ENCODE results near the gene SNX4.

SNX4 gene

DNA sequence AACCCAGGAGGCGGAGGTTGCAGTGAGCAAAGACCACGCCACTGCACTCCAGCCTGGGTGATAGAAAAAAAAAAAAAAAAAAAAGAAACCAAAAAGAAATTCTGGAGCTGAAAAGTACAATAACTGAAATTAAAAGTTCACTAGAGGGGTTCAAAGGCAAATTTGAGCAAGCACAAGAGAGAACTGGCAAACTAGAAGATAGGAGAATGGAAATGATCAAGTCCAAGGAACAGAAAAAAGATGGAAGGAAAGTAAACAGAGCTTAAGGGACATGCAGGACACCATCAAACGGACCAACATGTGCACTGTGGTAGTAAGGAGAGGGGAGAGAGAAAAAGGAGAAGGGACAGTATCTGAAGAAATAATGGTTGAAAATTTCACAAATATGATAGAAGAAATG, 12.9 kb downstream of the SNX4 start:
- DNase-seq: no peak
- no peak for TF ChIP-seq EZH2 (IDR thresholded peaks at IDR 0.05; ENCODE audit: borderline replicate concordance, low read depth, low read length, severe bottlenecking)
- TF ChIP-seq, protein P1, sequence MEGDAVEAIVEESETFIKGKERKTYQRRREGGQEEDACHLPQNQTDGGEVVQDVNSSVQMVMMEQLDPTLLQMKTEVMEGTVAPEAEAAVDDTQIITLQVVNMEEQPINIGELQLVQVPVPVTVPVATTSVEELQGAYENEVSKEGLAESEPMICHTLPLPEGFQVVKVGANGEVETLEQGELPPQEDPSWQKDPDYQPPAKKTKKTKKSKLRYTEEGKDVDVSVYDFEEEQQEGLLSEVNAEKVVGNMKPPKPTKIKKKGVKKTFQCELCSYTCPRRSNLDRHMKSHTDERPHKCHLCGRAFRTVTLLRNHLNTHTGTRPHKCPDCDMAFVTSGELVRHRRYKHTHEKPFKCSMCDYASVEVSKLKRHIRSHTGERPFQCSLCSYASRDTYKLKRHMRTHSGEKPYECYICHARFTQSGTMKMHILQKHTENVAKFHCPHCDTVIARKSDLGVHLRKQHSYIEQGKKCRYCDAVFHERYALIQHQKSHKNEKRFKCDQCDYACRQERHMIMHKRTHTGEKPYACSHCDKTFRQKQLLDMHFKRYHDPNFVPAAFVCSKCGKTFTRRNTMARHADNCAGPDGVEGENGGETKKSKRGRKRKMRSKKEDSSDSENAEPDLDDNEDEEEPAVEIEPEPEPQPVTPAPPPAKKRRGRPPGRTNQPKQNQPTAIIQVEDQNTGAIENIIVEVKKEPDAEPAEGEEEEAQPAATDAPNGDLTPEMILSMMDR (IDR thresholded peaks at IDR 0.05; ENCODE audit: borderline replicate concordance, extremely low read depth, low read length, poor library complexity, severe bottlenecking): no peak
- Histone ChIP-seq H3K9me3 (ENCODE audit: insufficient read depth, low read length, severe bottlenecking) (no peaks in the 10 kb centered on the region), H2AFZ (ENCODE audit: low read depth, low read length) (no peak overlapping the region), H4K20me1 (ENCODE audit: insufficient read depth, low read length) (peaks cover 9% of the 10 kb centered on the region; the same call in 1 of the 2 replicates), H3K4me3 (ENCODE audit: low read depth in 1 of 2, low read length in 2 of 2) (no peak overlapping the region), H3K4me1 (ENCODE audit: insufficient read depth, low read length) (no peaks in the 10 kb centered on the region), H3K9ac (ENCODE audit: low read depth, low read length) (no peak overlapping the region), H3K79me2 (ENCODE audit: insufficient read depth, low read length) (peaks cover 67% of the 10 kb centered on the region), H3K4me2 (ENCODE audit: insufficient read depth, low read length) (no peak overlapping the region), H3K27me3 (ENCODE audit: insufficient read depth, low read length, poor library complexity) (no peaks in the 10 kb centered on the region), H3K27ac (ENCODE audit: low read length) (no peak overlapping the region), H3K36me3 (ENCODE audit: insufficient read depth, low read length) (peaks cover 50% of the 10 kb centered on the region)
- ATAC-seq (ENCODE audit: insufficient read depth, low read depth): no peak

GRCh38 chr3:125498630-125499029, 21.4 kb downstream of the SNX4 start:
- TF ChIP-seq, protein P1 (IDR thresholded peaks at IDR 0.05; ENCODE audit: borderline replicate concordance, extremely low read depth, low read length, poor library complexity, severe bottlenecking): no peak
- no peak for TF ChIP-seq EZH2 (IDR thresholded peaks at IDR 0.05; ENCODE audit: borderline replicate concordance, low read depth, low read length, severe bottlenecking)
- DNase-seq (no peak), ATAC-seq (ENCODE audit: insufficient read depth, low read depth) (no peak)
- Histone ChIP-seq H3K27ac (ENCODE audit: low read length) (no peak overlapping the region), H3K4me1 (ENCODE audit: insufficient read depth, low read length) (no peaks in the 10 kb centered on the region), H3K27me3 (ENCODE audit: insufficient read depth, low read length, poor library complexity) (no peaks in the 10 kb centered on the region), H3K79me2 (ENCODE audit: insufficient read depth, low read length) (peaks cover 6% of the 10 kb centered on the region; the same call in 1 of the 2 replicates), H3K36me3 (ENCODE audit: insufficient read depth, low read length) (peaks cover 62% of the 10 kb centered on the region), H3K4me3 (ENCODE audit: low read depth in 1 of 2, low read length in 2 of 2) (no peak overlapping the region), H2AFZ (ENCODE audit: low read depth, low read length) (no peak overlapping the region), H3K9me3 (ENCODE audit: insufficient read depth, low read length, severe bottlenecking) (no peaks in the 10 kb centered on the region), H4K20me1 (ENCODE audit: insufficient read depth, low read length) (no peaks in the 10 kb centered on the region), H3K4me2 (ENCODE audit: insufficient read depth, low read length) (no peak overlapping the region), H3K9ac (ENCODE audit: low read depth, low read length) (no peak overlapping the region)

DNA sequence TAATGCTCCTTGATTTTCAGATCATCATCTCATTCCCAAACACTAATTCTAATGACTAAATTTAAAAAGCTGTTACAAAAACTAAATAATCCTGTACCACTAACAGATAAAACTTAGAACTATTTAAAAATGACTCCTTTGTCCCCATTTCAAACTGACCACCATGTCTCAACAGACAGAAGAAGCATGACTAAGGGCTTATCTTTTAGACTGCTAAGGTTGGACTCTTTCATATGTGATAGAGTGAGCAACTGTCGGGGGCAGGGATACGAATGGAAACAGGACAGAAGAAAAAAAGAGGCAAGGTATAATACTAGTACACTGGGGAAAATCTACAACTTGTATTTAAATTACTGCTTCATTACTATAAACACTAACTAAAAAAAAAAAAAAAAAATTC, 23.3 kb downstream of the SNX4 start:
- Histone ChIP-seq H3K4me3 (ENCODE audit: low read depth in 1 of 2, low read length in 2 of 2) (no peak overlapping the region), H3K4me2 (ENCODE audit: insufficient read depth, low read length) (no peak overlapping the region), H3K27me3 (ENCODE audit: insufficient read depth, low read length, poor library complexity) (no peaks in the 10 kb centered on the region), H3K36me3 (ENCODE audit: insufficient read depth, low read length) (peaks cover 69% of the 10 kb centered on the region), H3K79me2 (ENCODE audit: insufficient read depth, low read length) (peaks cover 6% of the 10 kb centered on the region; the same call in 1 of the 2 replicates), H3K27ac (ENCODE audit: low read length) (no peak overlapping the region), H3K4me1 (ENCODE audit: insufficient read depth, low read length) (no peaks in the 10 kb centered on the region), H4K20me1 (ENCODE audit: insufficient read depth, low read length) (no peaks in the 10 kb centered on the region), H2AFZ (ENCODE audit: low read depth, low read length) (no peak overlapping the region), H3K9ac (ENCODE audit: low read depth, low read length) (no peak overlapping the region), H3K9me3 (ENCODE audit: insufficient read depth, low read length, severe bottlenecking) (no peaks in the 10 kb centered on the region)
- DNase-seq (no peak), ATAC-seq (ENCODE audit: insufficient read depth, low read depth) (no peak)
- no peak for TF ChIP-seq EZH2 (IDR thresholded peaks at IDR 0.05; ENCODE audit: borderline replicate concordance, low read depth, low read length, severe bottlenecking)
- TF ChIP-seq, protein P1 (IDR thresholded peaks at IDR 0.05; ENCODE audit: borderline replicate concordance, extremely low read depth, low read length, poor library complexity, severe bottlenecking): no peak

DNA sequence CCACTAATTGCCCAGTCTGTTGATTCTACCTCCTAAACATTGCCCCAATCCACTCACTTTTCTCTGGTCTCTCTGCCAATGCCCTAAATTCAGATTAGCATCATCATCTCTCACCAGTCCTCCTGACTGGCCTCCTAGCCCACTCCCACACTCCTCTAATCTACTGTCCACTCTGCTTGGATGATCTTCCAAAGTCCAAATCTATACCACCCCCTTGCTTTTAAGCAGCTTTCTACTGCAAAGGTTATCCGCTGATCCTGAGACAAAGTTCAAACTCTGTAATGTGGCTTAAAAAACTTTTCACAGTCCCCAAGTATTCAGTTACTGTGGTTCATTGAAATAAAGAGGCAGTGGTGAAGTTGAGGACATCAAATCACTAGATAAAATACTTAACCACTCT, 37.6 kb downstream of the SNX4 start:
- H3K79me2 ChIP-seq (ENCODE audit: insufficient read depth, low read length): 0 out of 2 replicates have a peak, but pooled peaks cover 4% of the 10 kb centered on the region
- no peak for DNase-seq
- ATAC-seq (ENCODE audit: insufficient read depth, low read depth): no peak
- no peak overlapping the region for H3K27ac ChIP-seq (ENCODE audit: low read length)
- no peak overlapping the region for H3K4me2 ChIP-seq (ENCODE audit: insufficient read depth, low read length)
- no peaks in the 10 kb centered on the region for H3K27me3 ChIP-seq (ENCODE audit: insufficient read depth, low read length, poor library complexity)
- no peak overlapping the region for H2AFZ ChIP-seq (ENCODE audit: low read depth, low read length)
- H3K9ac ChIP-seq (ENCODE audit: low read depth, low read length): no peak overlapping the region
- H3K9me3 ChIP-seq (ENCODE audit: insufficient read depth, low read length, severe bottlenecking): no peaks in the 10 kb centered on the region
- H4K20me1 ChIP-seq (ENCODE audit: insufficient read depth, low read length): no peaks in the 10 kb centered on the region
- no peaks in the 10 kb centered on the region for H3K4me1 ChIP-seq (ENCODE audit: insufficient read depth, low read length)
- no peak overlapping the region for H3K4me3 ChIP-seq (ENCODE audit: low read depth in 1 of 2, low read length in 2 of 2)
- TF ChIP-seq, protein P1 (IDR thresholded peaks at IDR 0.05; ENCODE audit: borderline replicate concordance, extremely low read depth, low read length, poor library complexity, severe bottlenecking): no peak
- TF ChIP-seq EZH2 (IDR thresholded peaks at IDR 0.05; ENCODE audit: borderline replicate concordance, low read depth, low read length, severe bottlenecking): no peak
- peaks cover 58% of the 10 kb centered on the region for H3K36me3 ChIP-seq (ENCODE audit: insufficient read depth, low read length)
